ENCODE results near the gene INSYN2B.
"Not testable (repeated sequence)": the region's sequence is repeated elsewhere in the genome, so short reads cannot be mapped to it uniquely, and the experiment has no call there.

Gene INSYN2B

GRCh38 chr5:169840405-169840804, 139.9 kb downstream of the INSYN2B start:
- DNase-seq, result no peak

GRCh38 chr5:169838688-169839087, 141.6 kb downstream of the INSYN2B start:
- no peak for DNase-seq

- DNase-seq, result no peak
These were observed 142.6 kb downstream of the INSYN2B start for GRCh38 chr5:169837686-169838085.

- DNase-seq, result no peak
These were observed 143.3 kb downstream of the INSYN2B start for GRCh38 chr5:169836835-169837536.

GRCh38 chr5:169834540-169834939, 145.8 kb downstream of the INSYN2B start:
- DNase-seq, result not testable (repeated sequence)

GRCh38 chr5:169833681-169834292, 146.5 kb downstream of the INSYN2B start:
- not testable (repeated sequence) for DNase-seq

GRCh38 chr5:169832845-169833244, 147.4 kb downstream of the INSYN2B start:
- no peak for DNase-seq

GRCh38 chr5:169832304-169832703, 148.0 kb downstream of the INSYN2B start:
- DNase-seq, result no peak

- no peak for DNase-seq
These were observed 149.0 kb downstream of the INSYN2B start for GRCh38 chr5:169831331-169831730.

GRCh38 chr5:169828385-169828784, 151.9 kb downstream of the INSYN2B start:
- no peak for DNase-seq

- DNase-seq, result no peak
These were observed 152.5 kb downstream of the INSYN2B start for GRCh38 chr5:169827769-169828168.

GRCh38 chr5:169826618-169827017, 153.7 kb downstream of the INSYN2B start:
- no peak for DNase-seq

- DNase-seq, result no peak
These were observed 163.3 kb downstream of the INSYN2B start for GRCh38 chr5:169817031-169817430.

GRCh38 chr5:169814522-169814921, 165.8 kb downstream of the INSYN2B start:
- no peak for DNase-seq
